Measurements from ENCODE around the gene KCTD17.

GRCh38 chr22:37036655-37037377 is 14.7 kb upstream of the KCTD17 start:
- TF ChIP-seq CTCF (IDR thresholded peaks at IDR 0.05) = no peak
- no peak for TF ChIP-seq POLR2A (IDR thresholded peaks at IDR 0.05)
